Activated CD4-positive, alpha-beta T cell treated with anti-CD3 and anti-CD28 coated beads for 1 hour (primary cell): ENCODE measurements around the gene MBNL2.
A peak's percentile ranks its signal among the peaks of the same experiment; 100 is the strongest.

Experiments
- DNase-seq: peaks from one replicate; pipeline ENCODE4 v3.0.0-alpha.2; 2020

The MBNL2 gene

DNA sequence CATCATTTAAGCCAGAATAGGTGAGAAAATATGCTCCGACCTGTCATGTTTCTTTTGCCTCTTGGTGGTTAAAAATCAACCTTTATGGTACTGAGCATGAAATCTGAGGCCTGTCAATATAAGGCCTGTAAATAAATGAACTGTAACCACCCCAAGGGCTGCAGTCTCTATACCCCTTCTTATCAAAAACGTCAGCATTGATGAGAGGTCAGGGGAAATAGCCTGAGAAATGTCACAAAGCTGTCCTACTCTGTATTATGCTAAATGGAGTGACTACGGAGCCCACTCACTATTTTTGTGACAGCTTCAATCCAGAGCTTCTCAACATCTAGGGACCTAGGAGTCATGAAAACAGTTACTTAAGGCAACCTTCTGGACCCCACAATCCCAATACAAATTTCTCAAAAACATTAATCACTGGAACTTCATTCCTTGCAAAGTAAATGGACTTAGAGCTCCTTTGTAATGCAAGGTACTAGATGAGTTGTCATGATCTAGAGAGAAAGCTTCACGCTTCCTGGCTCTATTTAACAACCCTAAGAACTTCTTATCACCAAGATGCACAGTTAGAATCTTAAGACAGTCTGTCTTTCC lies 209.1 kb downstream of the MBNL2 start:
- DNase-seq, result no peak

- no peak for DNase-seq
These were observed 210.2 kb downstream of the MBNL2 start for GRCh38 chr13:97432232-97432916.

- DNase-seq, result peak; percentile 94
These were observed 211.0 kb downstream of the MBNL2 start for GRCh38 chr13:97432917-97433726.

GRCh38 chr13:97433727-97434396 lies 211.7 kb downstream of the MBNL2 start, which contains the start of gene RAP2A:
RAP2A (plus strand) TSS chr13:97434169; CDS start chr13:97434471, 302 bp downstream.
- DNase-seq, result peak; percentile 85

DNA sequence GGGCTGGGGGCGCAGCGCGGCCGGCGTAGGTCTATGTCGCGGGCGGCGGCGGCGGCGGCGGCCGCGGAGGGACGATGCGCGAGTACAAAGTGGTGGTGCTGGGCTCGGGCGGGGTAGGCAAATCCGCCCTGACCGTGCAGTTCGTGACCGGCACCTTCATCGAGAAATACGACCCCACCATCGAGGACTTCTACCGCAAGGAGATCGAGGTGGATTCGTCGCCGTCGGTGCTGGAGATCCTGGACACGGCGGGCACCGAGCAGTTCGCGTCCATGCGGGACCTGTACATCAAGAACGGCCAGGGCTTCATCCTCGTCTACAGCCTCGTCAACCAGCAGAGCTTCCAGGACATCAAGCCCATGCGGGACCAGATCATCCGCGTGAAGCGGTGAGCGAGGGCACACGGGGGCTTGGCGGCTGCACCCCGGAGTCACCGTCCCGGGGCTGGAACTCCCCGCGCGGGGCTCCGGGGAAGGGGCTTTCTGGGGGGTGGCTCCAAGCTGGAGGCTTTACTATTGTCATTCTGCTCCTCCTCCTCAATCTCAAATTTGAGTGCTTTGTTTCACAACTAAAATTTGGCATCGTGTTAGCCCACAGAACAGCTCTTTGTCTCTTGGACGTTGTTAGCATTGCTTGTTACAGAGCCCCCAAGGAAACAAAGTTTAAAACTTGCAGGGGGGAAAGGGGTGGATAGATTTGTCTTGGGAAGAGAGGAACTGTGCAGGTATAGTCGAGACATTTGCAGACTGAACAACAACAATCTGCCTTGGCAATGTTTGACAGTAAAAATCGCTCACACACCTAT lies 212.5 kb downstream of the MBNL2 start:
- DNase-seq, result peak; percentile 16

DNA sequence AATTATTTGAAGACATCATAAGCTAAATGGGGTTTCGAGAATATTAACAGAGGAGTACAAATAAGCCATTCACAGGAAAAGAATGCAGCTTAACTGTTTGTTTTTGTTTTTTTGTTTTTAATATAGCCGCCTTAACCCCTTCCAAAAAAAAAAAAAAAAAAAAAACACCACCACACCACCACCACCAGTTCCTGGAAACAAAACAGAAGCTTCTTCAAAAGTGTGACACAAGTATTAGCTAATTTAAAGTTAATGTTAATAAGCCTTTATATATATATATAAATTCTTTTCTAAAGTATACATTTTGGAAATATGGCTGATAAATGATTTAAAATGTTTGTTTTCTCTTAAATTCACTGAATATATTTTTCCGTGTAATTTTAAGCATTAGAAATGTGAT lies 213.2 kb downstream of the MBNL2 start:
- no peak for DNase-seq

DNA sequence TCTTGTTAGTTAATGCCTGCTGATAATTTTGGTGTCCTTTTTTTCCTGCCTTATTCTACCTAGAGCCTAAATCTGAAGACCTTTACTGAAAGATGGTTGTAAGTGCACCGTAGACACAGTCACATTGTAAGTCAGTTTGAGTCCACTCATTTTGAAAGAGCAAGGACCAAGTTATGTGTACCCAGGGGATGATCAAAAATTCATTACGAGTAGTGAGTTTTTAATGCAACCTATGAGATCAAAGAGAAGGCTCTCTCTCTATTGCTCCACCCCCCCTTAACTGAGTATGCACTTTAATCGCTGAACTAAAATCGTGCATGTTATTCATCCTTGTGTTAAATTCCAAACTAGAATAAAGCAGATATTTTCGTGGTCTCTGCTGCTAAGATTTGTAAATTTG lies 213.7 kb downstream of the MBNL2 start:
- DNase-seq, result no peak

- no peak for DNase-seq
These were observed 214.7 kb downstream of the MBNL2 start for GRCh38 chr13:97436845-97437244.

DNA sequence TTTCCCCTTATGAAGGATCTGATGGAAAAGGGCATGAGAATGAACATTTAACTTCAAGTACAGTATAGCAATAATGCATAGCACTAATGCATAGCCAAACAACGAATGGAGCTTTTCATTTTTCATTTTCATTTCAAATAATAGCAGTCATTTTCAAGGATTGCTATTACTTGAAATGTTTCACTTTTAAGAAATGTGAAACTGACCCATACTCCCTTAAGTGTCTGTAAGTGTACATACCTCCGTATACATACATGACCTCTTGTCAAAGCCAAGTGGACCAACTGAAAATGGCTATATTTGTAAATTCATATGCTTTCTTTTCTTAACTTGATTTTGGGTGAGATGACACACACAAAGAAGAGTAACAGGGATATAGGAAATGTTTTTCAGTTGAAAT lies 215.6 kb downstream of the MBNL2 start:
- no peak for DNase-seq

DNA sequence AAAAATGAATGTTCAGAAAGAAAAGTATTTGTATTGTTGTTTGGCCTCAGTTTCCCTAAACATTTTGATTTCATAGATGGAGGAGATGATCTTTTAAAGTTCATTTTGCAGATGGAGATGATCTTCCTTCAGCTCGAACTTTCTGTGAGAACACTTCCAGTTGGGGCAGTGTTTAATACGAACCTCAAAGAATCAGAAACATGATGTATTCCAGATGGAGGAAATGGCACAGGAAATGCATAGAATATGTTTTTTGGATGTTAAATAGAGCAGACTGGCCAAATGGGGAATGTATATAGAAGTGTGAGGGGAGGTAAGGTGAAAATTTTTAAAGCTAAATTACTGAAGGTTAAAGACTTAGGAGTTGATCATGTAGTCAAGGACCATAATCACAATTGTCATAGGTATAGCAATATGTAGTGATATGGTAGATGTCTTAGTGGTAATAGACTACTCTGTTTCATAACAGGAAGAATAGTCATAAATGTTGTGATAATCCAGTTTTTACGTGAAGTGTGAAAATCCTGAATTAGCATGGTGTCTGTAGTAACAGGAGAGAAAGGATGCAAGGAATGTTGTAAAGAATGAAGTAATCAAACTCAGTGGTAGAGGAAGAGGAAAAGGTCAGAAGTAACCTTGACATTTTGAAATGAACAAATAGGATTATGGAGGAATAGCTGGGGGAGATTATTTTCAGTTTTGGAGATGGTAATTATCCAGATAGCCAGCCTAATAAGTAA lies 216.9 kb downstream of the MBNL2 start:
- DNase-seq, result no peak

DNA sequence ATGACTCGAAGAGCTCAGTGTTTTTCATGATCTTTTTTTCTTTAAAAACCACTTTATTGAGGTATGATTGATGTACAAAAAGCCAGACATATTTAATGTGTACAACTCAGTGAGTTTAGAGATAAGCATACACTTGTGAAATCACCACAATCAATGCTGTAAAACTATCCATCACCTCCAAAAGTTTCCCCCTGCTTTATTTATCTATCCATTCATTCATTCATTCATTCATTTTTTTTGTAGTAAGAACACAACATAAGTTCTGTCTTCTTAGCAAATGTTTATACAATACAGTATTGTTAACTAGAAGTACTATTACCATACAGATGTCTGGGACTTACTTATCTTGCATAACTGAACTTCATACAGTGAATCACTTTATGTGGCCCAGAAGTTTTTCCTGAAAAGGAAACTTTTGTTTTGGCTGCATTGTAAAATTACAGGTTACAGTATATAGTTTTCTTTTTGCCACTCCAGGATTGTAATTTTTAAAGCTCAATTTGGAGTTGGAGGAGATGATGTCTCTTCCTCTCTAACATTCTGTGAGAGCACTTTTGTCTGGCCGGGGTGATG lies 218.6 kb downstream of the MBNL2 start:
- no peak for DNase-seq

- no peak for DNase-seq
These were observed 219.2 kb downstream of the MBNL2 start for GRCh38 chr13:97441368-97441767.
